ENCODE results near the gene CRIP1.

The CRIP1 gene

DNA sequence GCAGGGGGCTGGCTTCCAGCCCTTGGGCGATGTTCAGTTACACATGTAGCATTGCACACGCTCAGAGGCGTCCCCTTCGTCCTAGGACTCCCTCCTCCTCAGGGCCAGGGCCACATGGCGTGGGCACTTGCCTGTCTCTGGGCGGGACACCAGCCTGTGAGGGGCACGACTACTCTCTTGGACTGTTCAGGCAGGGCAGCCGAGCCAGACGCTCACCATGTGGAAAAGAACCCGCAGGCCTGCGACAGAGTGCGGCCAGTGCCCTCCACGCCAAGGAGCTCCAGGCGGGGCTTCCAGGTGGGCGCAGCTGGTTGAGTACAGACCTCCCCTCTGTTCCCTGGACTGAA is 46.2 kb upstream of the CRIP1 start:
- Histone ChIP-seq H3K9me3 (no peaks in the 10 kb centered on the region), H3K4me3 (ENCODE audit: low read depth, low read length) (no peak overlapping the region), H3K4me1 (no peaks in the 10 kb centered on the region), H3K36me3 (peaks cover 72% of the 10 kb centered on the region), H3K27me3 (no peaks in the 10 kb centered on the region)
- no peak for DNase-seq
- TF ChIP-seq, protein P1, sequence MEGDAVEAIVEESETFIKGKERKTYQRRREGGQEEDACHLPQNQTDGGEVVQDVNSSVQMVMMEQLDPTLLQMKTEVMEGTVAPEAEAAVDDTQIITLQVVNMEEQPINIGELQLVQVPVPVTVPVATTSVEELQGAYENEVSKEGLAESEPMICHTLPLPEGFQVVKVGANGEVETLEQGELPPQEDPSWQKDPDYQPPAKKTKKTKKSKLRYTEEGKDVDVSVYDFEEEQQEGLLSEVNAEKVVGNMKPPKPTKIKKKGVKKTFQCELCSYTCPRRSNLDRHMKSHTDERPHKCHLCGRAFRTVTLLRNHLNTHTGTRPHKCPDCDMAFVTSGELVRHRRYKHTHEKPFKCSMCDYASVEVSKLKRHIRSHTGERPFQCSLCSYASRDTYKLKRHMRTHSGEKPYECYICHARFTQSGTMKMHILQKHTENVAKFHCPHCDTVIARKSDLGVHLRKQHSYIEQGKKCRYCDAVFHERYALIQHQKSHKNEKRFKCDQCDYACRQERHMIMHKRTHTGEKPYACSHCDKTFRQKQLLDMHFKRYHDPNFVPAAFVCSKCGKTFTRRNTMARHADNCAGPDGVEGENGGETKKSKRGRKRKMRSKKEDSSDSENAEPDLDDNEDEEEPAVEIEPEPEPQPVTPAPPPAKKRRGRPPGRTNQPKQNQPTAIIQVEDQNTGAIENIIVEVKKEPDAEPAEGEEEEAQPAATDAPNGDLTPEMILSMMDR (IDR thresholded peaks at IDR 0.05; ENCODE audit: low read depth, low read length), result no peak

GRCh38 chr14:105440992-105441391 is 45.7 kb upstream of the CRIP1 start:
- peak; percentile 6 for DNase-seq
- no peaks in the 10 kb centered on the region for H3K4me1 ChIP-seq
- H3K27me3 ChIP-seq, result no peaks in the 10 kb centered on the region
- H3K9me3 ChIP-seq, result no peaks in the 10 kb centered on the region
- H3K36me3 ChIP-seq, result peaks cover 70% of the 10 kb centered on the region
- TF ChIP-seq, protein P1 (IDR thresholded peaks at IDR 0.05; ENCODE audit: low read depth, low read length), result no peak
- no peak overlapping the region for H3K4me3 ChIP-seq (ENCODE audit: low read depth, low read length)

DNA sequence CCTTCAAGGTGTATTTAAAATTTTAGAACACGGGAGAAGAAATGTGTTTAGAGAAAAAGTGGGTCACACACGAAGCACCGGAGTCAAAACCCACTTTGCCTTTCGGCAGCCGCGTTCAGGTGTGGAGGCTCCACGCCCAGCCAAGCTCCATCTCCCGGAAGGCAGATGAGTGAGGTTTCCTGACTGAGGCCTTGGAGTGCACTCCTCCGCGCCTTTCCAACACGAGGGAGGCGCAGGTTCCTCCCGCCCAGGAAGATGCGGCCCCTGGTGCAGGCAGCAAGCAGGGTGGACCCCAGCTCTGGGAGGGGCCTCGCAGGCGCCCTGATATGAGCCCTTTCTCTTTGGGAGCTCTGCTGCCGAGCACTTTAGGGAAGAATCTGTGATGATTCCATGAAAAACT is 44.6 kb upstream of the CRIP1 start:
- no peaks in the 10 kb centered on the region for H3K4me1 ChIP-seq
- no peaks in the 10 kb centered on the region for H3K9me3 ChIP-seq
- TF ChIP-seq, protein P1 (IDR thresholded peaks at IDR 0.05; ENCODE audit: low read depth, low read length), result no peak
- H3K36me3 ChIP-seq, result peaks cover 67% of the 10 kb centered on the region
- no peak overlapping the region for H3K4me3 ChIP-seq (ENCODE audit: low read depth, low read length)
- no peak for DNase-seq
- no peaks in the 10 kb centered on the region for H3K27me3 ChIP-seq

DNA sequence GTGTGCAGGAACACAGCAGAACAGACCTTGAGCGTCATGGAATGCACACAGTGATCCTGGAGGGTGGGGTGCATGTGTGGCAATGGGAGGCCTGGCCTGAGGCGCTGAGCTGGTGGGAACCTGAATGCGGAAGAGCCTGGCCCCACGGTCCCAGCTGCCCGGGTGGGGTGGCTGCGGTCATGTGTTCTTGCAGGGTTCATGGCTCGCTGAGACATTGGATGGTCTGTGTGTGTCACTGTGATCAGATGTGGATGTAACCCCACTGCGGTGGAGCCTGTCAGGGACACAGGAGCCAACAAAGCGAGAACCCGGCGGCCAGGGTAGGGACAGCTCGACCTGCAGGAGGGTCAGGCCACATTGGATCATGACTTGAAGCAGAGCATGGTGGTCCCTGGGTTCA is 43.9 kb upstream of the CRIP1 start:
- DNase-seq, result peak; percentile 6
- peaks cover 2% of the 10 kb centered on the region; the same call in 1 of the 2 replicates for H3K4me1 ChIP-seq
- TF ChIP-seq, protein P1 (IDR thresholded peaks at IDR 0.05; ENCODE audit: low read depth, low read length), result no peak
- H3K9me3 ChIP-seq, result no peaks in the 10 kb centered on the region
- H3K4me3 ChIP-seq (ENCODE audit: low read depth, low read length), result no peak overlapping the region
- H3K36me3 ChIP-seq, result peaks cover 65% of the 10 kb centered on the region
- H3K27me3 ChIP-seq, result no peaks in the 10 kb centered on the region

DNA sequence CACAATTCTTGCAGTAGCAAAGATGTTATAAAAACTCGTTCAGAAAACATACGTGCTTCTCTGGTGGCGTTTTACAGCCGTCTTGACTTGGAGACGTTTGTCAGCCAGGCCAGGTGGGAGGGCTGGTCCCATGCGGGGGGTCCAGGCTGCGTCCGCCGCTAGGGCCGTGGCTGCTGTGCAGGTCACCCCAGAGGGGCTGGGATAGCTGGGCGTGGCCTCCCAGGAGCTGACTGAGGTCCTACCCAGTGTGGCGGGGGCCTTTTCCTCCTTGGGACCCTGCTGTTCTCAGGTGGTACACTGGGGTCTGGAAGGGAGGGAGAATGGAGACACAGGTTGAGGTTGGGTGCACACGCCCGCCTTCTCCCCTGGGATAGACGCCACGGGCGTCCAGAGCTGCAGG is 41.8 kb upstream of the CRIP1 start:
- Histone ChIP-seq H3K4me1 (peaks cover 8% of the 10 kb centered on the region), H3K9me3 (no peaks in the 10 kb centered on the region), H3K4me3 (ENCODE audit: low read depth, low read length) (no peak overlapping the region), H3K36me3 (peaks cover 58% of the 10 kb centered on the region), H3K27me3 (no peaks in the 10 kb centered on the region)
- peak; percentile 13 for DNase-seq
- TF ChIP-seq, protein P1 (IDR thresholded peaks at IDR 0.05; ENCODE audit: low read depth, low read length), result no peak

- H3K4me3 ChIP-seq (ENCODE audit: low read depth, low read length), result no peak overlapping the region
- peaks cover 8% of the 10 kb centered on the region for H3K4me1 ChIP-seq
- no peaks in the 10 kb centered on the region for H3K27me3 ChIP-seq
- TF ChIP-seq, protein P1 (IDR thresholded peaks at IDR 0.05; ENCODE audit: low read depth, low read length), result no peak
- peaks cover 61% of the 10 kb centered on the region for H3K36me3 ChIP-seq
- H3K9me3 ChIP-seq, result no peaks in the 10 kb centered on the region
- DNase-seq, result peak; percentile 7
These were observed 41.4 kb upstream of the CRIP1 start for GRCh38 chr14:105445290-105445689.

All from BE2C (cell line).